K562 (cell line): ENCODE results near the gene PUSL1. TPM values are rescaled to one million over a fixed set of nuclear protein-coding genes. Genes with fewer than 3 reads are reported as not detected.

ENCODE experiments used
- DPF2 ChIP-seq: fragments of 450-650 bp; IDR thresholded peaks from 2 replicates; pipeline ENCODE4 v1.6.1; 2016
- ETV1 ChIP-seq: fragments of 450-650 bp; conservative IDR thresholded peaks from 2 replicates; pipeline ENCODE4 v1.6.1; 2016; ENCODE audit warnings: missing genetic modification characterization, control low read depth, low read depth, missing compliant biosample characterization
- FOSL1 ChIP-seq: fragments of 200-800 bp; sonication (Bioruptor generic); conservative IDR thresholded peaks from 2 replicates; pipeline ENCODE4 v1.6.1; 2016; ENCODE audit warnings: missing genetic modification characterization, missing compliant biosample characterization
- GABPA ChIP-seq: fragments of 200-800 bp; sonication (Bioruptor generic); conservative IDR thresholded peaks from 2 replicates; pipeline ENCODE4 v1.6.1; 2016; ENCODE audit warnings: low read depth, missing genetic modification characterization, missing compliant biosample characterization
- GABPB1 ChIP-seq: sonication (generic); formaldehyde crosslinking; IDR thresholded peaks from 2 replicates; pipeline ENCODE4 v1.8.0; 2022; ENCODE audit warnings: mild to moderate bottlenecking, missing genetic modification reagents
- HDAC1 ChIP-seq, 2 experiments: fragments of 450-650 bp; IDR thresholded peaks; 2 replicates each; pipeline ENCODE4 v1.6.1; 2016 to 2017; ENCODE audit warnings: inconsistent platforms in 1 of 2, mild to moderate bottlenecking in 1 of 2, moderate library complexity in 1 of 2
- NCOA4 ChIP-seq: fragments of 450-650 bp; IDR thresholded peaks from 2 replicates; pipeline ENCODE4 v1.6.1; 2018; ENCODE audit warnings: mild to moderate bottlenecking; ENCODE audit not compliant: partially characterized antibody
- NEUROD1 ChIP-seq: fragments of 150-350 bp; IDR thresholded peaks from 2 replicates; pipeline ENCODE4 v1.6.1; 2014; ENCODE audit warnings: borderline replicate concordance, low read length, low read depth; ENCODE audit not compliant: partially characterized antibody
- PHF8 ChIP-seq: fragments of 200-600 bp; sonication (generic); IDR thresholded peaks from 2 replicates; pipeline ENCODE4 v1.6.1; 2012; ENCODE audit warnings: mixed run types, mild to moderate bottlenecking, inconsistent platforms, low read length, moderate library complexity, borderline replicate concordance
- POLR3A ChIP-seq: IDR thresholded peaks from 2 replicates; pipeline ENCODE4 v1.6.1; 2011; ENCODE audit warnings: borderline replicate concordance, mild to moderate bottlenecking, moderate library complexity; ENCODE audit not compliant: insufficient read length, insufficient read depth; ENCODE audit errors: extremely low read depth
- SIN3A ChIP-seq, 2 experiments: fragments of 150-350 bp in 1 of 2; IDR thresholded peaks; 2 replicates each; pipeline ENCODE4 v1.6.1; 2011 to 2016; ENCODE audit warnings: borderline replicate concordance in 2 of 2, low read depth in 2 of 2, low read length in 2 of 2, mild to moderate bottlenecking in 2 of 2, moderate library complexity in 2 of 2; ENCODE audit not compliant: control insufficient read depth in 1 of 2
- TAF7 ChIP-seq: fragments of 450-650 bp; IDR thresholded peaks from 2 replicates; pipeline ENCODE4 v1.6.1; 2016; ENCODE audit warnings: missing genetic modification characterization, missing compliant biosample characterization
- polyA plus RNA-seq, 8 experiments: library from polyadenylated mRNA; depleted of rRNA in 4 of 8; stranded (reverse) in 5 of 8; unstranded in 3 of 8; fragments of >200 nt; fragmentation: Nextera tagmentation in 2 of 8; fragmentation: Illumina TruSeq in 1 of 8; extraction: Ambion mirVana in 2 of 8; extraction: Trizol in 1 of 8; gene quantifications; 2 replicates each; pipeline versions ENCODE4 v1.2.1 to v1.2.3, GENCODE V29; 2011 to 2014; ENCODE audit warnings: inconsistent platforms in 1 of 8, missing spikeins in 1 of 8
- total RNA-seq, 7 experiments: library from RNA; depleted of rRNA in 6 of 7; stranded (reverse); fragments of >200 nt in 6 of 7; fragmentation: Illumina TruSeq in 2 of 7; extraction: Trizol in 2 of 7; gene quantifications; 2 replicates each; pipeline versions ENCODE4 v1.2.1 to v1.2.3, GENCODE V29; 2011 to 2021; ENCODE audit warnings: low replicate concordance in 1 of 7
- TF ChIP-seq, protein P1 (sequence below): fragments of 250-450 bp; sonication (Bioruptor Pico); IDR thresholded peaks from 2 replicates; pipeline ENCODE4 v1.5.1; 2021; ENCODE audit warnings: mild to moderate bottlenecking
- TF ChIP-seq, protein P2 (sequence below): fragments of 450-650 bp; IDR thresholded peaks from 2 replicates; pipeline ENCODE4 v1.6.1; 2016; ENCODE audit warnings: borderline replicate concordance
- TF ChIP-seq, protein P3 (sequence below): fragments of 200-800 bp; sonication (Bioruptor generic); IDR thresholded peaks from 2 replicates; pipeline ENCODE4 v1.6.1; 2017; ENCODE audit warnings: missing genetic modification characterization, missing compliant biosample characterization
- TF ChIP-seq, protein P4 (sequence below): sonication (generic); formaldehyde crosslinking; IDR thresholded peaks from 2 replicates; pipeline ENCODE4 v1.8.0; 2022; ENCODE audit warnings: missing genetic modification reagents, mild to moderate bottlenecking, moderate library complexity, borderline replicate concordance
- TF ChIP-seq, protein P5 (sequence below), 3 experiments: IDR thresholded peaks in 2 of 3; conservative IDR thresholded peaks in 1 of 3; 2 replicates each; pipeline ENCODE4 v1.5.1; 2011 to 2012; ENCODE audit warnings: low read length in 3 of 3, mild to moderate bottlenecking in 3 of 3, control low read depth in 2 of 3, improper control_type of control experiment in 1 of 3, inconsistent platforms in 1 of 3, low read depth in 1 of 3, mixed read lengths in 1 of 3, moderate library complexity in 1 of 3; ENCODE audit not compliant: insufficient read depth in 2 of 3

PUSL1 gene
- total and polyA plus RNA-seq, 9 of the 15 experiments (the other 6 are each of a cell fraction or from before 2014, with no cell fraction given): 0.62 to 86.9 (median 13.6) TPM

DNA sequence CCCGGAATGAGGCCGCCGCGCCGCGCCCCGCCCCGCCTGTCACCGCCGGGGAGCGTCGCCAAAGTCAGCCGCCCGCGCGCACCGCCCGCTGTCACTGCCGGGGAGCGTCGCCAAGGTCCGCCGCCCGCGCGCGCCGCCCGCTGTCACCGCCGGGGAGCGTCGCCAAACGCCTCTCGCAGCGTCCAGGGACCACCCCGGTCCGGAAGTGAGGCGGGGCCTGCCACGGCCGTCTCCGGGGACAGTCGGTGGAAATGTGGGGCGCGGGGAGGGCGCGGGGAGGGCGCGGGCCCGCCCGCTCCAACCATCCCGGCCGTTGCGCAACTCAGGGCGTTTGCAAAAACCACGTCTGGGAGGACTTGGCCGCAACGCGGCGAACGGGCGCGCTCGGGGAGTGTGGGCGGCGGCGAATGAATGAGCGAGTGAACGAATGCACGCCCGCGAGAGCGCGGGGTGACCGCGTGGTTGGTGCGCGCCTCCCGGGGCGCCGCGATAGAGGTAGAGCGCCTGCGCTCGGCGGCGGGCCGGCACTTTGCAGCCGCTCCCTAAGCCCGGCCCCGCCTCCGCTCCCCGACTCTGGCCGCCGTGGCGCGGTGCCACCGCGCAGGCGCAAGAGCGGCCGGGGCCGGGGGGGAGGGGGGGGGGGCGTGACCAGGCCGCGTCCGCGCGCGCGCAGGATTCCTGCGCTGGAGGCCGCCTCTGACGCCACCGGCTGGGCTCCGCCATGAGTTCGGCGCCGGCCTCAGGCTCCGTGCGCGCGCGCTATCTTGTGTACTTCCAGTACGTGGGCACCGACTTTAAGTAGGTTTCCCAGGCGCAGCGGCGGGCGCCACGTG lies at the start of gene PUSL1, which contains the start of gene ACAP3 (continued):
- TF ChIP-seq PHF8 (peak; percentile 81; the same call in 1 of the 2 replicates), GABPB1 (CRISPR knock-in tag) (peak; percentile 79), FOSL1 (tag) (peak; percentile 63; the same call in 1 of the 2 replicates), NEUROD1 (peak; percentile 86), ETV1 (peak; percentile 90), DPF2 (peak; percentile 33; the same call in 1 of the 2 replicates), TAF7 (tag) (no peak), SIN3A (IDR thresholded peaks at IDR 0.05; ENCODE audit: borderline replicate concordance in 2 of 2, control insufficient read depth in 1 of 2, low read depth in 2 of 2, low read length in 2 of 2) (peak; percentile 78 to 97), NCOA4 (no peak), HDAC1 (IDR thresholded peaks at IDR 0.05) (peak; percentile 20 to 82; a peak in 3 of 4 replicates), POLR3A (no peak), GABPA (peak; percentile 90)
- TF ChIP-seq, protein P1, sequence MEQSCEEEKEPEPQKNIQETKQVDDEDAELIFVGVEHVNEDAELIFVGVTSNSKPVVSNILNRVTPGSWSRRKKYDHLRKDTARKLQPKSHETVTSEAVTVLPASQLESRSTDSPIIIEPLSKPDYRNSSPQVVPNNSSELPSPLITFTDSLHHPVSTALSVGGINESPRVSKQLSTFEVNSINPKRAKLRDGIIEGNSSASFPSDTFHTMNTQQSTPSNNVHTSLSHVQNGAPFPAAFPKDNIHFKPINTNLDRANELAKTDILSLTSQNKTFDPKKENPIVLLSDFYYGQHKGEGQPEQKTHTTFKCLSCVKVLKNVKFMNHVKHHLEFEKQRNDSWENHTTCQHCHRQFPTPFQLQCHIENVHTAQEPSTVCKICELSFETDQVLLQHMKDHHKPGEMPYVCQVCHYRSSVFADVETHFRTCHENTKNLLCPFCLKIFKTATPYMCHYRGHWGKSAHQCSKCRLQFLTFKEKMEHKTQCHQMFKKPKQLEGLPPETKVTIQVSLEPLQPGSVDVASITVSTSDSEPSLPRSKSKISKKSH: no peak
- TF ChIP-seq, protein P2, sequence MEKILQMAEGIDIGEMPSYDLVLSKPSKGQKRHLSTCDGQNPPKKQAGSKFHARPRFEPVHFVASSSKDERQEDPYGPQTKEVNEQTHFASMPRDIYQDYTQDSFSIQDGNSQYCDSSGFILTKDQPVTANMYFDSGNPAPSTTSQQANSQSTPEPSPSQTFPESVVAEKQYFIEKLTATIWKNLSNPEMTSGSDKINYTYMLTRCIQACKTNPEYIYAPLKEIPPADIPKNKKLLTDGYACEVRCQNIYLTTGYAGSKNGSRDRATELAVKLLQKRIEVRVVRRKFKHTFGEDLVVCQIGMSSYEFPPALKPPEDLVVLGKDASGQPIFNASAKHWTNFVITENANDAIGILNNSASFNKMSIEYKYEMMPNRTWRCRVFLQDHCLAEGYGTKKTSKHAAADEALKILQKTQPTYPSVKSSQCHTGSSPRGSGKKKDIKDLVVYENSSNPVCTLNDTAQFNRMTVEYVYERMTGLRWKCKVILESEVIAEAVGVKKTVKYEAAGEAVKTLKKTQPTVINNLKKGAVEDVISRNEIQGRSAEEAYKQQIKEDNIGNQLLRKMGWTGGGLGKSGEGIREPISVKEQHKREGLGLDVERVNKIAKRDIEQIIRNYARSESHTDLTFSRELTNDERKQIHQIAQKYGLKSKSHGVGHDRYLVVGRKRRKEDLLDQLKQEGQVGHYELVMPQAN: peak; percentile 66
- TF ChIP-seq, protein P3, sequence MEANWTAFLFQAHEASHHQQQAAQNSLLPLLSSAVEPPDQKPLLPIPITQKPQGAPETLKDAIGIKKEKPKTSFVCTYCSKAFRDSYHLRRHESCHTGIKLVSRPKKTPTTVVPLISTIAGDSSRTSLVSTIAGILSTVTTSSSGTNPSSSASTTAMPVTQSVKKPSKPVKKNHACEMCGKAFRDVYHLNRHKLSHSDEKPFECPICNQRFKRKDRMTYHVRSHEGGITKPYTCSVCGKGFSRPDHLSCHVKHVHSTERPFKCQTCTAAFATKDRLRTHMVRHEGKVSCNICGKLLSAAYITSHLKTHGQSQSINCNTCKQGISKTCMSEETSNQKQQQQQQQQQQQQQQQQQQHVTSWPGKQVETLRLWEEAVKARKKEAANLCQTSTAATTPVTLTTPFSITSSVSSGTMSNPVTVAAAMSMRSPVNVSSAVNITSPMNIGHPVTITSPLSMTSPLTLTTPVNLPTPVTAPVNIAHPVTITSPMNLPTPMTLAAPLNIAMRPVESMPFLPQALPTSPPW (CRISPR knock-in tag): peak; percentile 99
- TF ChIP-seq, protein P4, sequence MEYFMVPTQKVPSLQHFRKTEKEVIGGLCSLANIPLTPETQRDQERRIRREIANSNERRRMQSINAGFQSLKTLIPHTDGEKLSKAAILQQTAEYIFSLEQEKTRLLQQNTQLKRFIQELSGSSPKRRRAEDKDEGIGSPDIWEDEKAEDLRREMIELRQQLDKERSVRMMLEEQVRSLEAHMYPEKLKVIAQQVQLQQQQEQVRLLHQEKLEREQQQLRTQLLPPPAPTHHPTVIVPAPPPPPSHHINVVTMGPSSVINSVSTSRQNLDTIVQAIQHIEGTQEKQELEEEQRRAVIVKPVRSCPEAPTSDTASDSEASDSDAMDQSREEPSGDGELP: peak; percentile 63; the same call in 1 of the 2 replicates
- TF ChIP-seq, protein P5, sequence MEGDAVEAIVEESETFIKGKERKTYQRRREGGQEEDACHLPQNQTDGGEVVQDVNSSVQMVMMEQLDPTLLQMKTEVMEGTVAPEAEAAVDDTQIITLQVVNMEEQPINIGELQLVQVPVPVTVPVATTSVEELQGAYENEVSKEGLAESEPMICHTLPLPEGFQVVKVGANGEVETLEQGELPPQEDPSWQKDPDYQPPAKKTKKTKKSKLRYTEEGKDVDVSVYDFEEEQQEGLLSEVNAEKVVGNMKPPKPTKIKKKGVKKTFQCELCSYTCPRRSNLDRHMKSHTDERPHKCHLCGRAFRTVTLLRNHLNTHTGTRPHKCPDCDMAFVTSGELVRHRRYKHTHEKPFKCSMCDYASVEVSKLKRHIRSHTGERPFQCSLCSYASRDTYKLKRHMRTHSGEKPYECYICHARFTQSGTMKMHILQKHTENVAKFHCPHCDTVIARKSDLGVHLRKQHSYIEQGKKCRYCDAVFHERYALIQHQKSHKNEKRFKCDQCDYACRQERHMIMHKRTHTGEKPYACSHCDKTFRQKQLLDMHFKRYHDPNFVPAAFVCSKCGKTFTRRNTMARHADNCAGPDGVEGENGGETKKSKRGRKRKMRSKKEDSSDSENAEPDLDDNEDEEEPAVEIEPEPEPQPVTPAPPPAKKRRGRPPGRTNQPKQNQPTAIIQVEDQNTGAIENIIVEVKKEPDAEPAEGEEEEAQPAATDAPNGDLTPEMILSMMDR (IDR thresholded peaks at IDR 0.05 in 2 of 3, conservative IDR thresholded peaks at IDR 0.05 in 1 of 3; ENCODE audit: insufficient read depth in 2 of 3, low read depth in 1 of 3, low read length in 3 of 3): peak in 1 of 3 experiments; percentile 2; a peak in 1 of 6 replicates
